RWPE1 (cell line): ENCODE measurements around the gene COA8.
A peak's percentile ranks its signal among the peaks of the same experiment; 100 is the strongest.

Source experiments
- CTCF ChIA-PET: fragments of 350-600 bp; sonication (Branson Sonifier 250); formaldehyde crosslinking; extraction: SDS; loops from one replicate; lab custom pipeline; 2021; lab: Yijun Ruan, JAX
- POLR2A ChIA-PET: fragments of 400-600 bp; formaldehyde crosslinking; extraction: SDS; loops from one replicate; lab custom pipeline; 2020; ENCODE audit warnings: antibody characterized with exemption; ENCODE audit not compliant: low non-redundant PET; lab: Yijun Ruan, JAX
- DNase-seq: peaks from one replicate; pipeline ENCODE4 v3.0.0; 2012; ENCODE audit warnings: low spot score
- H3K27ac ChIP-seq: fragments of 450-650 bp; 2 replicates; pipeline ENCODE4 v1.5.1; 2017
- CTCF ChIP-seq: fragments of 450-650 bp; conservative IDR thresholded peaks from 2 replicates; pipeline ENCODE4 v1.5.1; 2017; ENCODE audit warnings: low read depth, mild to moderate bottlenecking

The COA8 gene

DNA sequence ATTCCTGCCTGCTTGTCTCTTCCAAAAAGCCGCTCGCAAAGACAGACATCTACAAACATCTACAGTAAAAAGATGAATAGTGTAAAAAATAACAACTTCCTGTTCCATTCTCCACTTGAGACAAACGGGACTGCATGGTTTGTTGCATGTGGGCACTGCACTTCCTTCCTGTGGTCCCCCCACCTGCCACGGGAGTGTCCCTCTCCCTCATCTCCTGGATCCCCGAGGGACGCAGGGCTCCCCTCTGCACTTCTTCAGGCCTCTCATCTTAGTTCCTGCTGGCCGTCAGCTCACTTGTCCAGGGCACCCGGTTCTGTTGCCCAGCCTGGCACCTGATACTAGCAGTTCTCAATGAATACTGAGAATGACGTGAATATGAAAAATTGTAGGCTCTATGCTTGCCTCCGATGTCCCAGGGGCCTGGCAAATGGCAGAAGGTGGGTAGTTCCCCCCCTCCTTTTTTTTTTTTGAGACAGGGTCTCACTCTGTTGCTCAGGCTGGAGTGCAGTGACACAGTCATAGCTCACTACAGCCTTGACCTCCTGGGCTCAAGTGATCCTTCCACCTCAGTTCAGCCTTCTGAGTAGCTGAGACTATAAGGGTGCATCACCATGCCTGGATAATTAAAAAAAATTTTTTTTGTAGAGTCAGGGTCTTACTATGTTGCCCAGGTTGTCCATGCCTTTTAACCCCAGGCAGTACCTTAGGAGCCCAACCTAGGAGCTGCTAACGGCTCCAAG lies 62.8 kb downstream of the COA8 start:
- peak overlapping the region; percentile 97 for H3K27ac ChIP-seq
- no peak for DNase-seq
- CTCF ChIA-PET: no interaction called here
- no peak for TF ChIP-seq CTCF
- POLR2A ChIA-PET: no interaction called here

DNA sequence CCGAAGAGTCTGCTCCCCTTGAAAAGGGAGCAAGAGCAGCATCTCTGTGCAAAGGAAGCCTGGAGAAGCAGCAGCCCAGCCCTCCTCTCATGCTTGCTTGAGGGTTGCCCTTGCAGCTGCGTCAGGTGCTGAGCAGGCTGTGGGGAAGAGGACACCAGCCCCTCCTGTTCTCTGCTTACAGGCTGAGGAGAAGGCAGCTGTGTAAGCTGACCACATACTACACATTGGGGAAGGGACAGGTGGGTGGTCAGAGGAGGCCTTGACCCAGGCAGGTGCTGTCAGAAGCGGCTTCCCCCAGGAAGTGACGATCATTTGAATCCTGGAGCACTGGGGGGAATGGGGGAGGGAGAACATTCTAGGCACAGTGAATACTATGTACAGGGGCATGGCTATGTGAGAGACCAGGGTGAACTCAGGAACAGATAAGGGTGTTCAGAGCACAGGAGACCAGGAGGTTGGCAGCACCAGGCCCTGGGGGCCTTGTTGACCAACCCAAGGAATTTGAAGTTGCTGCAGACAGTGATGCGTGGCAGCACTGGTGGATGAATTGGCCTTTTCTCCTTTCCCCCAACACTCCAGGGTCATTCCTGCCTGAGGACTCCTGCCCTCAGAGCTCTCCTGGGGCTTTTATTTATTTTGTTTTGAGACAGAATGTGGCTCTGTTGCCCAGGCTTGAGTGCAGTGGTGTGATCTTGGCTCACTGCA lies 63.5 kb downstream of the COA8 start:
- ChIA-PET POLR2A (no interaction called here), CTCF (no interaction called here)
- DNase-seq: no peak
- TF ChIP-seq CTCF: no peak
- H3K27ac ChIP-seq: peak overlapping the region; percentile 97

GRCh38 chr14:103627073-103628025 lies 64.6 kb downstream of the COA8 start:
- no peak for DNase-seq
- no peak for TF ChIP-seq CTCF
- H3K27ac ChIP-seq: peak overlapping the region; percentile 97
- POLR2A ChIA-PET: no interaction called here
- CTCF ChIA-PET: no interaction called here

DNA sequence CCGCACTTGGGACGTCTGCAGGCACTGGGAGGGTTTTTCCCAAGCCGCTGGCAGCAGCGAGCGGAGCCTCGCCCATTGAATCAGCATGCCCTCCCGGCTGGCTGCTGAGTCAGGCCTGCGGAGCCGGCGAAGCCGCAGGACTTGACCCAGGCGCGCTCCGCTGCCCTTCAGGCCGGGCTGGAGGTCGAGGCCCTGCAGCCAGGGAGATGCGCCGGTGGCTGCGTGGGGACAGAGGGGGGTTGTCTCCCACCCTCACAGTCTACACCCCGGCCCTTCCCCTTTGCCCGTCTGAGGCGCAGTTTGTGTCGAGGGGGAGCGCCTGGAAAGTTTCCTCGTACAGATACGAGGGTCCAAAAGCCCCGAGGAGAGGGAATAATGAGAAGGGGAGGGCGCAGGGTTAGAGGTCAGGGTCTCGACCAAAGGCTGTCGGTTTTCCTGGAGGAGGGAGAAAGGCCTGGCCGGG lies 65.5 kb downstream of the COA8 start:
- CTCF ChIA-PET: no interaction called here
- peak; percentile 84 for DNase-seq
- no peak for TF ChIP-seq CTCF
- POLR2A ChIA-PET: interaction anchor here (0.6 kb wide), 1 partner anchor 41 kb away, joined by 7 read pairs; no protein-coding TSS in a partner anchor
- peak overlapping the region; percentile 97 for H3K27ac ChIP-seq

DNA sequence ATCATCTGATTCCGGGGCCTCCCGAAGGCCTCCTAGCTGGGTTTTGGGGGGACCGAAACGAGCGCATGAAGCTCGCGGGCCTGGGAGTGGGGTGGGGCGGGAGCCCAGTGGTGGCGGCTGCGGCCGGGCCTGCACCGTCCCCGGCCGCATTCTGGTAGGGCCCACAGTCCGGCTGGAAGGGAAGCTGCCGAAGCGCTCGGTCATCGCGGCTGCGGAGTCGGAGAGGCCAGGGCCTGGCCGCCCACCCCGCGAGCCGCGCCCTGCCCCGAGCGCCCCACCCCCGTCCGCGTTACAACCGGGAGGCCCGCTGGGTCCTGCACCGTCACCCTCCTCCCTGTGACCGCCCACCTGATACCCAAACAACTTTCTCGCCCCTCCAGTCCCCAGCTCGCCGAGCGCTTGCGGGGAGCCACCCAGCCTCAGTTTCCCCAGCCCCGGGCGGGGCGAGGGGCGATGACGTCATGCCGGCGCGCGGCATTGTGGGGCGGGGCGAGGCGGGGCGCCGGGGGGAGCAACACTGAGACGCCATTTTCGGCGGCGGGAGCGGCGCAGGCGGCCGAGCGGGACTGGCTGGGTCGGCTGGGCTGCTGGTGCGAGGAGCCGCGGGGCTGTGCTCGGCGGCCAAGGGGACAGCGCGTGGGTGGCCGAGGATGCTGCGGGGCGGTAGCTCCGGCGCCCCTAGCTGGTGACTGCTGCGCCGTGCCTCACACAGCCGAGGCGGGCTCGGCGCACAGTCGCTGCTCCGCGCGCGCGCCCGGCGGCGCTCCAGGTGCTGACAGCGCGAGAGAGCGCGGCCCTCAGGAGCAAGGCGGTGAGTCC lies 66.1 kb downstream of the COA8 start, which contains the start of gene KLC1:
TSS of gene KLC1 (plus strand) at position 528 of the 819 bp plus-strand sequence. CDS start 25,354 bp downstream, outside the sequence.
- ChIA-PET CTCF (interaction anchor here (0.5 to 0.6 kb wide), 2 partner anchors 36 to 57 kb away, joined by 3 to 6 read pairs; no protein-coding TSS in a partner anchor), POLR2A (interaction anchor here (0.6 kb wide), 1 partner anchor 41 kb away, joined by 7 read pairs; no protein-coding TSS in a partner anchor)
- H3K27ac ChIP-seq: peak within 1 kb of the TSS; percentile 97
- DNase-seq: peak; percentile 86
- TF ChIP-seq CTCF: no peak
